Coronary artery (tissue), 2 donors: Measurements from ENCODE around the gene INHA.
A peak's percentile ranks its signal among the peaks of the same experiment; 100 is the strongest.

Experiments
- DNase-seq: peaks from one replicate; pipeline ENCODE4 v3.0.0-alpha.2; 2017; ENCODE audit warnings: low spot score
- H3K27ac ChIP-seq, 2 donors: fragments of 200-600 bp; sonication (generic); one replicate each; pipeline ENCODE4 v1.5.1; 2016 to 2019
- H3K4me3 ChIP-seq: fragments of 200-600 bp; sonication (generic); 2 replicates; pipeline ENCODE4 v1.5.1; 2016; ENCODE audit warnings: mild to moderate bottlenecking, moderate library complexity
- CTCF ChIP-seq: fragments of 200-600 bp; sonication (generic); IDR thresholded peaks from one replicate; pipeline ENCODE4 v1.5.1; 2019; ENCODE audit warnings: antibody characterized with exemption

Gene INHA

GRCh38 chr2:219527472-219527871 lies 44.6 kb upstream of the INHA start:
- H3K27ac ChIP-seq: no peak overlapping the region
- no peak for DNase-seq
- H3K4me3 ChIP-seq: no peak overlapping the region
- TF ChIP-seq CTCF: no peak

GRCh38 chr2:219530048-219530963 lies 41.8 kb upstream of the INHA start:
- Histone ChIP-seq H3K27ac (no peak overlapping the region), H3K4me3 (peak overlapping the region; percentile 54)
- DNase-seq: peak; percentile 90
- peak; percentile 91 for TF ChIP-seq CTCF

- no peak for DNase-seq
- Histone ChIP-seq H3K27ac (no peak overlapping the region), H3K4me3 (no peak overlapping the region)
- TF ChIP-seq CTCF: no peak
Observed at GRCh38 chr2:219531639-219532377, 40.3 kb upstream of the INHA start.

GRCh38 chr2:219532378-219532649 lies 39.8 kb upstream of the INHA start:
- TF ChIP-seq CTCF: no peak
- Histone ChIP-seq H3K27ac (no peak overlapping the region), H3K4me3 (no peak overlapping the region)
- no peak for DNase-seq

GRCh38 chr2:219533930-219534661 lies 38.0 kb upstream of the INHA start:
- H3K4me3 ChIP-seq: no peak overlapping the region
- no peak for TF ChIP-seq CTCF
- no peak overlapping the region for H3K27ac ChIP-seq
- DNase-seq: no peak

GRCh38 chr2:219536425-219536824 lies 35.7 kb upstream of the INHA start:
- DNase-seq: no peak
- Histone ChIP-seq H3K27ac (no peak overlapping the region), H3K4me3 (no peak overlapping the region)
- no peak for TF ChIP-seq CTCF
